ENCODE results near the gene CYLD. TPM values are rescaled to one million over a fixed set of nuclear protein-coding genes. Genes with fewer than 3 reads are reported as not detected.

Gene CYLD
- total RNA-seq, 4 donors from 2014 or later: 24.3 to 56.1 (median 30.0) TPM

DNA sequence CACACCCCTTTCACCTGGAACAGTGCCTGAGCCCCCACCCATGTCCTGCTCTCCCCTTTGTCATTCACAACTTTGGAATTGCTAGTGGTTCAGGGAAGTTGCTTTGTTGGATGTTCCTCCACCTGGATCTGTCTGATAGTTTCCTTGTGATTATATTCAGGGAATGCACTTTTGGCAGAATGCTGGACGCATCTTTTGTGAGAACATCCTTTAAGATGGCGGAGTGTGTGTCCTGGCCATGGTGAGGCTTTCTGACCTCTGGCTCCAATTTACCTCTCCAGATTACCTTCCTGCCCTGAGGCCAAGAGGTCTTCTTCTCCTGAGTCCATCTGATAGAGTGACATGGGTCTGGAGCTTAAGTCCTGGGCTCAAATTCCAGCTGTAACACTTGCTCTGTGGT is 104.6 kb downstream of the CYLD start:
- no peaks in the 10 kb centered on the region for H3K27me3 ChIP-seq
- no peak overlapping the region for H3K4me3 ChIP-seq
- H3K36me3 ChIP-seq: no peaks in the 10 kb centered on the region
- TF ChIP-seq POLR2A (IDR thresholded peaks at IDR 0.05): no peak
- TF ChIP-seq, protein P1, sequence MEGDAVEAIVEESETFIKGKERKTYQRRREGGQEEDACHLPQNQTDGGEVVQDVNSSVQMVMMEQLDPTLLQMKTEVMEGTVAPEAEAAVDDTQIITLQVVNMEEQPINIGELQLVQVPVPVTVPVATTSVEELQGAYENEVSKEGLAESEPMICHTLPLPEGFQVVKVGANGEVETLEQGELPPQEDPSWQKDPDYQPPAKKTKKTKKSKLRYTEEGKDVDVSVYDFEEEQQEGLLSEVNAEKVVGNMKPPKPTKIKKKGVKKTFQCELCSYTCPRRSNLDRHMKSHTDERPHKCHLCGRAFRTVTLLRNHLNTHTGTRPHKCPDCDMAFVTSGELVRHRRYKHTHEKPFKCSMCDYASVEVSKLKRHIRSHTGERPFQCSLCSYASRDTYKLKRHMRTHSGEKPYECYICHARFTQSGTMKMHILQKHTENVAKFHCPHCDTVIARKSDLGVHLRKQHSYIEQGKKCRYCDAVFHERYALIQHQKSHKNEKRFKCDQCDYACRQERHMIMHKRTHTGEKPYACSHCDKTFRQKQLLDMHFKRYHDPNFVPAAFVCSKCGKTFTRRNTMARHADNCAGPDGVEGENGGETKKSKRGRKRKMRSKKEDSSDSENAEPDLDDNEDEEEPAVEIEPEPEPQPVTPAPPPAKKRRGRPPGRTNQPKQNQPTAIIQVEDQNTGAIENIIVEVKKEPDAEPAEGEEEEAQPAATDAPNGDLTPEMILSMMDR (IDR thresholded peaks at IDR 0.05): no peak
- no peak overlapping the region for H3K27ac ChIP-seq
- no peaks in the 10 kb centered on the region for H3K4me1 ChIP-seq
- no peaks in the 10 kb centered on the region for H3K9me3 ChIP-seq
- DNase-seq: no peak

GRCh38 chr16:50847166-50847565 is 105.3 kb downstream of the CYLD start:
- TF ChIP-seq, protein P1 (IDR thresholded peaks at IDR 0.05): no peak
- TF ChIP-seq POLR2A (IDR thresholded peaks at IDR 0.05): no peak
- no peaks in the 10 kb centered on the region for H3K27me3 ChIP-seq
- H3K4me3 ChIP-seq: no peak overlapping the region
- no peaks in the 10 kb centered on the region for H3K36me3 ChIP-seq
- no peaks in the 10 kb centered on the region for H3K4me1 ChIP-seq
- no peak overlapping the region for H3K27ac ChIP-seq
- no peak for DNase-seq
- H3K9me3 ChIP-seq: no peaks in the 10 kb centered on the region

DNA sequence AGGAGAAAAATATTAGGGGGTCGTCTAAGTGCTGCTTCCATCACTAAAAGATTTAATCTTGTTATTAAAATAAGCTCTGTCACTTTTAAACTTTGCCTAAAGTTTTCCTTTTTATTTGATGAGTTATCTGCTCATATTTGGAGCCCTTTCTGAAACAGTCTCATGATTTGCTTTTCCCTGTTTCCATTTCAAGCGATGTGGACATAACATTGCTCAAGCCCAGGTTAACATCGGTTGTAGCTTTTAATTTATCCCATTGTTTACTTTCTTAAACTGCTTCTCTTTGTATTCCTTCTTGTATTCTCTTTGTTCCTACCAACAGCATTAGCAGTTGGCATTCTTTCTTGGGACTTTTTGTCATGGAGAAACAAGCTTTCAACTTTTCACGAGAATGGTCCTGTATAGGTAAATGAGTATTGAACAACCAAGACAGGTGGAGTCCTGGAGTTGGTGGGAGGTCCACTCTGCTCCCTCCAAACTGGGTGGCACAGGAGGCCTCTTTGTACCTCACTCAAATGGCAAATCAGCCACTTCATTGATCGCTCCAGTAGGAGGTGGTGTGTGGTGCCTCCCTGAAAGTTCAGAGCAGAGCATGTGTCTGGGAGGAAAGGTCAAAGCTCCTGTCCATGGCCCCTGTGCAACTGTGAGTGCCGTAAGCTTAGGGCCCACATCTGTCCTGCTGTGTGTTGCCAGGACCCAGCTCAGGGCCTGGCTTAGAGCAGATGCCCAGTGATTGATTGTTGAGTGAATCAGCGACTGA is 107.0 kb downstream of the CYLD start:
- Histone ChIP-seq H3K36me3 (no peaks in the 10 kb centered on the region), H3K27me3 (no peaks in the 10 kb centered on the region), H3K27ac (no peak overlapping the region), H3K4me1 (no peaks in the 10 kb centered on the region), H3K9me3 (no peaks in the 10 kb centered on the region), H3K4me3 (no peak overlapping the region)
- no peak for TF ChIP-seq POLR2A (IDR thresholded peaks at IDR 0.05)
- TF ChIP-seq, protein P1 (IDR thresholded peaks at IDR 0.05): no peak
- no peak for DNase-seq

Small RNA genes within 50 kb of the gene (small RNA-seq; reads per million reads assigned to genes)
- gene MIR3181: 0 to 0.38 reads per million in 2 donors

Other genes starting within 250 kb of the CYLD start
- gene NKD1, start 193.7 kb upstream of the CYLD start, total RNA-seq: 1 to 10 TPM; 1.7 to 4.0 (median 3.4) TPM
- gene SNX20, start 60.8 kb upstream of the CYLD start, total RNA-seq: 10 to 100 TPM in 1 of 4 donors, 1 to 10 TPM in 3; 1.3 to 10.7 (median 2.3) TPM
- gene NOD2, start 48.5 kb upstream of the CYLD start, total RNA-seq: 1 to 10 TPM in 2 of 4 donors, not detected in 2; 1.7 to 4.1 TPM